HG03045 (cell line): Measurements from ENCODE around the gene NDUFA11.

Source experiments
- ATAC-seq: cut with Tn5 transposase; IDR thresholded peaks from one replicate; pipeline ENCODE4 v1.9.1; 2021; ENCODE audit warnings: mild to moderate bottlenecking, moderate library complexity; ENCODE audit not compliant: unreplicated experiment

NDUFA11 gene

GRCh38 chr19:5932609-5933262 is 29.1 kb upstream of the NDUFA11 start:
- ATAC-seq: no peak

- ATAC-seq: no peak
Measured at GRCh38 chr19:5932146-5932545, 28.6 kb upstream of the NDUFA11 start.

- no peak for ATAC-seq
Measured at GRCh38 chr19:5931251-5931650, 27.7 kb upstream of the NDUFA11 start.

GRCh38 chr19:5929625-5930024 is 26.0 kb upstream of the NDUFA11 start:
- ATAC-seq: no peak

- no peak for ATAC-seq
Measured at GRCh38 chr19:5929179-5929578, 25.6 kb upstream of the NDUFA11 start.

GRCh38 chr19:5927441-5927821 is 23.8 kb upstream of the NDUFA11 start:
- ATAC-seq: no peak

- no peak for ATAC-seq
Measured at GRCh38 chr19:5926641-5927440, 23.3 kb upstream of the NDUFA11 start.

- ATAC-seq: no peak
Measured at GRCh38 chr19:5925830-5926427, 22.3 kb upstream of the NDUFA11 start.

- ATAC-seq: no peak
Measured at GRCh38 chr19:5923356-5923755, 19.8 kb upstream of the NDUFA11 start.

GRCh38 chr19:5922161-5922545 is 18.6 kb upstream of the NDUFA11 start:
- ATAC-seq: no peak

GRCh38 chr19:5921516-5922160 is 18.0 kb upstream of the NDUFA11 start:
- no peak for ATAC-seq

GRCh38 chr19:5918463-5919079 is 15.0 kb upstream of the NDUFA11 start:
- no peak for ATAC-seq

GRCh38 chr19:5917431-5918107 is 14.0 kb upstream of the NDUFA11 start:
- ATAC-seq: no peak

GRCh38 chr19:5916181-5916708 is 12.7 kb upstream of the NDUFA11 start:
- ATAC-seq: no peak

GRCh38 chr19:5915782-5916165 is 12.2 kb upstream of the NDUFA11 start:
- no peak for ATAC-seq

GRCh38 chr19:5914946-5915781 is 11.6 kb upstream of the NDUFA11 start:
- no peak for ATAC-seq

GRCh38 chr19:5914358-5914774 is 10.8 kb upstream of the NDUFA11 start:
- no peak for ATAC-seq

- ATAC-seq: no peak
Measured at GRCh38 chr19:5913739-5914357, 10.3 kb upstream of the NDUFA11 start, which contains the start of gene CAPS. Gene CAPS (plus strand): TSS chr19:5914254. CDS start chr19:5914407, 153 bp downstream.

GRCh38 chr19:5911366-5911765 is 7.8 kb upstream of the NDUFA11 start:
- no peak for ATAC-seq
